ENCODE results near the gene MTCL3.

DNA sequence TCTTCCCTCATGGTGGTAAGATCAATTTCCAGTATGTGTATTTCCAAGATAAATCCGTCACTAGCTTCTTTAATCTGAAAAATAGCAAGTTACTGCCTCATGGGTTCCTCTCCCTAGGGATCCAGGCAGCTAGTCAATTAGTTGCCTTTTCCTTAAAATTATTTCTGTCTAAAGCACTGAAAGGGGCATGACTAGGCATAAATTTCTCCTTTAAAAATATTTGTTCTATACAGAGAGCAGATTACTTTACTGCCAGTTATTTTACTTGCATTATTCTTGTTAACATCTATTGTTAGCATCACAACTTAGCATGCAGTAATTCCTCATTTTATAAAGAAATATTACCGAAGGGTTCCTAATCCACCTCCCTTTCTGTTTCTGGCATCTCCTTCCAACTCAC, 1.4 kb downstream of the MTCL3 start:
- TF ChIP-seq, protein P1, sequence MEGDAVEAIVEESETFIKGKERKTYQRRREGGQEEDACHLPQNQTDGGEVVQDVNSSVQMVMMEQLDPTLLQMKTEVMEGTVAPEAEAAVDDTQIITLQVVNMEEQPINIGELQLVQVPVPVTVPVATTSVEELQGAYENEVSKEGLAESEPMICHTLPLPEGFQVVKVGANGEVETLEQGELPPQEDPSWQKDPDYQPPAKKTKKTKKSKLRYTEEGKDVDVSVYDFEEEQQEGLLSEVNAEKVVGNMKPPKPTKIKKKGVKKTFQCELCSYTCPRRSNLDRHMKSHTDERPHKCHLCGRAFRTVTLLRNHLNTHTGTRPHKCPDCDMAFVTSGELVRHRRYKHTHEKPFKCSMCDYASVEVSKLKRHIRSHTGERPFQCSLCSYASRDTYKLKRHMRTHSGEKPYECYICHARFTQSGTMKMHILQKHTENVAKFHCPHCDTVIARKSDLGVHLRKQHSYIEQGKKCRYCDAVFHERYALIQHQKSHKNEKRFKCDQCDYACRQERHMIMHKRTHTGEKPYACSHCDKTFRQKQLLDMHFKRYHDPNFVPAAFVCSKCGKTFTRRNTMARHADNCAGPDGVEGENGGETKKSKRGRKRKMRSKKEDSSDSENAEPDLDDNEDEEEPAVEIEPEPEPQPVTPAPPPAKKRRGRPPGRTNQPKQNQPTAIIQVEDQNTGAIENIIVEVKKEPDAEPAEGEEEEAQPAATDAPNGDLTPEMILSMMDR (IDR thresholded peaks at IDR 0.05) = no peak
- TF ChIP-seq, protein P2, sequence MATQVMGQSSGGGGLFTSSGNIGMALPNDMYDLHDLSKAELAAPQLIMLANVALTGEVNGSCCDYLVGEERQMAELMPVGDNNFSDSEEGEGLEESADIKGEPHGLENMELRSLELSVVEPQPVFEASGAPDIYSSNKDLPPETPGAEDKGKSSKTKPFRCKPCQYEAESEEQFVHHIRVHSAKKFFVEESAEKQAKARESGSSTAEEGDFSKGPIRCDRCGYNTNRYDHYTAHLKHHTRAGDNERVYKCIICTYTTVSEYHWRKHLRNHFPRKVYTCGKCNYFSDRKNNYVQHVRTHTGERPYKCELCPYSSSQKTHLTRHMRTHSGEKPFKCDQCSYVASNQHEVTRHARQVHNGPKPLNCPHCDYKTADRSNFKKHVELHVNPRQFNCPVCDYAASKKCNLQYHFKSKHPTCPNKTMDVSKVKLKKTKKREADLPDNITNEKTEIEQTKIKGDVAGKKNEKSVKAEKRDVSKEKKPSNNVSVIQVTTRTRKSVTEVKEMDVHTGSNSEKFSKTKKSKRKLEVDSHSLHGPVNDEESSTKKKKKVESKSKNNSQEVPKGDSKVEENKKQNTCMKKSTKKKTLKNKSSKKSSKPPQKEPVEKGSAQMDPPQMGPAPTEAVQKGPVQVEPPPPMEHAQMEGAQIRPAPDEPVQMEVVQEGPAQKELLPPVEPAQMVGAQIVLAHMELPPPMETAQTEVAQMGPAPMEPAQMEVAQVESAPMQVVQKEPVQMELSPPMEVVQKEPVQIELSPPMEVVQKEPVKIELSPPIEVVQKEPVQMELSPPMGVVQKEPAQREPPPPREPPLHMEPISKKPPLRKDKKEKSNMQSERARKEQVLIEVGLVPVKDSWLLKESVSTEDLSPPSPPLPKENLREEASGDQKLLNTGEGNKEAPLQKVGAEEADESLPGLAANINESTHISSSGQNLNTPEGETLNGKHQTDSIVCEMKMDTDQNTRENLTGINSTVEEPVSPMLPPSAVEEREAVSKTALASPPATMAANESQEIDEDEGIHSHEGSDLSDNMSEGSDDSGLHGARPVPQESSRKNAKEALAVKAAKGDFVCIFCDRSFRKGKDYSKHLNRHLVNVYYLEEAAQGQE (IDR thresholded peaks at IDR 0.05; ENCODE audit: insufficient read depth in 1 of 2, low read depth in 2 of 2, low read length in 1 of 2) = no peak
- TF ChIP-seq TCF7L2 (IDR thresholded peaks at IDR 0.05; ENCODE audit: low read depth, low read length) = no peak
- TF ChIP-seq SIN3A (IDR thresholded peaks at IDR 0.05; ENCODE audit: borderline replicate concordance, insufficient read depth, low read depth, low read length) = no peak
